GM19099 (cell line): ENCODE results near the gene ATG9B.
A peak's percentile ranks its signal among the peaks of the same experiment; 100 is the strongest.

Experiments used
- POLR2A ChIP-seq: IDR thresholded peaks from 3 replicates; pipeline ENCODE4 v1.6.1; 2011; ENCODE audit warnings: low read depth; ENCODE audit not compliant: insufficient read length; ENCODE audit errors: extremely low read depth

ATG9B gene

DNA sequence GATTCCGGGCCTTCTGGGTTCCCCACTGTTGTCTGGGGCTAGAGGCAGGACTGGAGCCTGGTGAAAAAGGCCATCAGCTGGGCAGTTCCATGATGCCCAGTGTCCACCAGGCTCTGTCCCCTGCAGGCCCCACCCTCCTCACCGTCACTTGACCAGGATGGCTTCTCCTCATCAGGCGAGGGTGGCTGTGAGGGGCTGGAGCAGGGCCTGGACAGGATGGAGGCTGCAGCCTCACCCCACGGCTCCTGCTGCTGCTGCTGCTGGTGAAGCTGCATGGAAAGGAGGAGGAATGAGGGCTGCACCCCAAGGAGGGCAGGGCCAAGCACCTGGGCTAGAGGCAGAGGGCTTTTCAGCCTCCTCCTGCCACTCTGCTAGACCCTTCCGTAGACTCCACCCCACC, 8.3 kb downstream of the ATG9B start:
- TF ChIP-seq POLR2A = no peak

DNA sequence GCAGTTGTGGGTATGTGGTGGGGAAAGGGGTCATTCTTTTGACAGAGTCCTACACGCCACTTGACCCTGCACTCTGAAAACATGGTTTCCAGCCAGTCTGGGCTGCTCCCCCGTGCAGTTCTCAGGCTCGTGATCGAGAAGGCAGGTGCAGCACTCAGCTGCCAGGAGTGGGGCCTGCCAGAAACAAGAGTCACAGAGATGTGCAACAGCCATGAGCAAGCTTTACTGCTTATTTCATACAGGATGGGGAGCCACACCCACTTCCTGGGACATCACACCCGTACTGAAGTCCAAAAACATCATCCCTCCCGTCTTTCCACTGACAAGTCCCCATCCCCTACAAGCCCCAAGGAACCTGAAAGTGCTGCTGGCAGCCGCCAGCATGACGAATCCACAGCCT, 9.3 kb downstream of the ATG9B start:
- TF ChIP-seq POLR2A = no peak

DNA sequence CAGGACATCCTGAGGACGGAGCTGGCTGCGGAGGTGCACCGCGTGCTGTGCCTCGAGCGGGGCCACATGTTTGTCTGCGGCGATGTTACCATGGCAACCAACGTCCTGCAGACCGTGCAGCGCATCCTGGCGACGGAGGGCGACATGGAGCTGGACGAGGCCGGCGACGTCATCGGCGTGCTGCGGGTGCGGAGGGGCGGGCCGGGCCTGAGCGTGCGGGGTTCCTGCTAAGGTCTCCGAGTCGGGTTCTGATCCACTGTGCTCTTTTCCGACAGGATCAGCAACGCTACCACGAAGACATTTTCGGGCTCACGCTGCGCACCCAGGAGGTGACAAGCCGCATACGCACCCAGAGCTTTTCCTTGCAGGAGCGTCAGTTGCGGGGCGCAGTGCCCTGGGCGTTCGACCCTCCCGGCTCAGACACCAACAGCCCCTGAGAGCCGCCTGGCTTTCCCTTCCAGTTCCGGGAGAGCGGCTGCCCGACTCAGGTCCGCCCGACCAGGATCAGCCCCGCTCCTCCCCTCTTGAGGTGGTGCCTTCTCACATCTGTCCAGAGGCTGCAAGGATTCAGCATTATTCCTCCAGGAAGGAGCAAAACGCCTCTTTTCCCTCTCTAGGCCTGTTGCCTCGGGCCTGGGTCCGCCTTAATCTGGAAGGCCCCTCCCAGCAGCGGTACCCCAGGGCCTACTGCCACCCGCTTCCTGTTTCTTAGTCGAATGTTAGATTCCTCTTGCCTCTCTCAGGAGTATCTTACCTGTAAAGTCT, 10.4 kb downstream of the ATG9B start:
- TF ChIP-seq POLR2A = peak; percentile 37

DNA sequence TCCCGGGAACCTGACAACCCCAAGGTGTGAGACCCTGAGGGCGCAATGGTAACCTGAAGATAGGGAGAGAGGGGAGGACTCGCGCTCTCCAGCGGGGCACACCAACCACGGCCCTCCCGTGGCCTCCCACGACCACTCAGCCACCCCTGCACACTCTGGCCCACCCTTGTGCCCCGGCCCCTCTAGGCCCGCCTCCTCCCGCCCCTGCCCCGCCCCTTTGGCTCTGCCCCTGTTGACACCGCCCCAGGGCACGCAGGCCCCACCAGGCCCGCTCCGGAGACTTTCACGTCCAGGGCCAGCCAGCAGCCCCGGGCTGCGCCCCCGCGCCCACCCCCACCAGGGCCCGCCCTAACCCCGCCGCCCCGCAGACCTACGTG, 10.9 kb downstream of the ATG9B start:
- TF ChIP-seq POLR2A = no peak

DNA sequence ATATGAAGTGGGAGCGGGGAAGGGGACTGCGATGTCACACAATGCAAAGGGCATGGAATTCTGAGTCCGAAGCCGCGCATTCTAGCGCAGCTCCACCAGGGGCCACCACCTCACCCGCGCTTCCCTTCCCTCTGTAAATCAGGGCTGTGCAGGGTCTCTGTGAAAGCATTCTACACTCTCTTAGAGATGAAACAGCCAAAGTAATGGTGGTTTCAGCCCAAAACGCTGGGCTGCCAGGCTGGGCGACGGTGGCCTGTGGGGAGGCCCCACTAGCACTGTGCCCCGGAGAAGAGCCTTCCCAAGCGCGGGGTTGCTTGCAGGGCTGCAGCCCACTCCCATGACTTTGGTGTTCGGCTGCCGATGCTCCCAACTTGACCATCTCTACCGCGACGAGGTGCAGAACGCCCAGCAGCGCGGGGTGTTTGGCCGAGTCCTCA, 11.4 kb downstream of the ATG9B start:
- no peak for TF ChIP-seq POLR2A

DNA sequence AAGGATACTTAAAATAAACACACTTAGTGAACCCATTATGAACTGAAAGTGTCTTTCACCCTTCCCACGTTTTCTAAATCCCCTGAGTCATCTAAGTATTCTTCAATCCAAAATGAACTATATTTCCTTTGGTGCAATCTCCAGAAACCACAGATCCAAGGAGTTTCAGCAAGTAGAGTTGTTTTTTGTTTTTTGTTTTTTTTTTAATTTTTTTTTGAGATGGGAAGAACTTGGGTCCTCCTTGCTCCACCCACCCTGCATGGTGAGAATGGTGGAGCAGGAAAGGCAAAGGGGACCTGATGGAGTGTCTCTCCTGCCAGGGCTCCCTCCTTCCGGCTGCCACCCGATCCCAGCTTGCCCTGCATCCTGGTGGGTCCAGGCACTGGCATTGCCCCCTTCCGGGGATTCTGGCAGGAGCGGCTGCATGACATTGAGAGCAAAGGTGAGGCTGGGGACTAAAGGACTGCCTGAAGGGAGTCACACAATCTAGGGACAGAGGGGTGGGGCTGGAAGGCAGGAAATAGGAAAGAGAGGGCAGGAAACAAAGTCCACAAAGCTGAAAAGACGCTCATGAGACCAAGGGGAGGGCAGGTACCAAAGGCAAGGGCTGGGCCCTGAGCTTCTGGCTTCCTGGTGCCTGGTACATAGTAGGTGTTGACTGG, 12.1 kb downstream of the ATG9B start:
- TF ChIP-seq POLR2A = no peak

DNA sequence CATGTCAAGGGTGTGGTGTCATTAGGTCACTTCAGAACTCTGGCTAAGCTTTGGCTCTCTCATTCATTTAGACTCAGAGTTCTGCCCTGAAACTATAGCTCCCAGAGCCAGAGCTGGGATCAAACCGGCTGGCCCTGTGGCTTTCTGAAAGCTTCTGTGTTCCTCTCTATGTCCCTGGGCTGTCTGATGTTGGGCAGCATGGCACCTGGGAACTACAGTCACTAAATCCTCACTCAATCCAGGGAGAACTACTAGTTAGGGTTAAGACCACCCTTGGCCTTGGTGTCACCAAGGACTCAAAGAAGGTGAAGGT, 13.2 kb downstream of the ATG9B start:
- TF ChIP-seq POLR2A = no peak

DNA sequence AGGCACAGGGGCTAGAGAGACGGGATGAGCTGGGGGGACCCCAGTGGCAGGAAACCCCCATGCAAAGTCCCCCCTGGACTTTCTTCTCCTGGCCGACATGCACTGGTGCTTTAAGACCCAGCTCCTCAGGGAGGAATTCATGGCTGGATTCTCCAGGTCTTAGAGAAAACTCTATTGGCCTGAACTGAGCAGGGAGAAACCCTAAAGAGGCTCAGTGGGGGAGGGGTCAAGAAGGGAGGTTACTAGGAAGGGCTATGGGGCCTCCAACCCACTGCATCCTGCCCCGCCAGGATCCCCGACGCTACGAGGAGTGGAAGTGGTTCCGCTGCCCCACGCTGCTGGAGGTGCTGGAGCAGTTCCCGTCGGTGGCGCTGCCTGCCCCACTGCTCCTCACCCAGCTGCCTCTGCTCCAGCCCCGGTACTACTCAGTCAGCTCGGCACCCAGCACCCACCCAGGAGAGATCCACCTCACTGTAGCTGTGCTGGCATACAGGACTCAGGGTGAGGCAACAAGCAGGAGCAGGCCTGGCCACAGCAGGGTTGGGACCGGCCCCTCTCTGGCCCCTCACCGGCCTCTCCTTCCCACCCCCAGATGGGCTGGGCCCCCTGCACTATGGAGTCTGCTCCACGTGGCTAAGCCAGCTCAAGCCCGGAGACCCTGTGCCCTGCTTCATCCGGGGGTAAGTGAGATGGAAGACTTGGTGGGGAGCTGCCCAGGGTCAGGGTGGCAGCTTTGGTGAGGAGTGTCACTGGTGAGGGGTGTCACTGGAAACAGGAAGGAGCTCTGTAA, 13.8 kb downstream of the ATG9B start:
- no peak for TF ChIP-seq POLR2A

DNA sequence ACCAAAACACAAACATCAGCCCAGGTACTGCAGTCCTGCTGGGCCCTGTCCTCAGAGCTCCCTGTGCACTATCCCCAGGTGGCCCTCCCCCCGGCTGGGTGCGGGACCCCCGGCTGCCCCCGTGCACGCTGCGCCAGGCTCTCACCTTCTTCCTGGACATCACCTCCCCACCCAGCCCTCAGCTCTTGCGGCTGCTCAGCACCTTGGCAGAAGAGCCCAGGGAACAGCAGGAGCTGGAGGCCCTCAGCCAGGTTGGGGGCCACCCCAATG, 14.3 kb downstream of the ATG9B start:
- no peak for TF ChIP-seq POLR2A

DNA sequence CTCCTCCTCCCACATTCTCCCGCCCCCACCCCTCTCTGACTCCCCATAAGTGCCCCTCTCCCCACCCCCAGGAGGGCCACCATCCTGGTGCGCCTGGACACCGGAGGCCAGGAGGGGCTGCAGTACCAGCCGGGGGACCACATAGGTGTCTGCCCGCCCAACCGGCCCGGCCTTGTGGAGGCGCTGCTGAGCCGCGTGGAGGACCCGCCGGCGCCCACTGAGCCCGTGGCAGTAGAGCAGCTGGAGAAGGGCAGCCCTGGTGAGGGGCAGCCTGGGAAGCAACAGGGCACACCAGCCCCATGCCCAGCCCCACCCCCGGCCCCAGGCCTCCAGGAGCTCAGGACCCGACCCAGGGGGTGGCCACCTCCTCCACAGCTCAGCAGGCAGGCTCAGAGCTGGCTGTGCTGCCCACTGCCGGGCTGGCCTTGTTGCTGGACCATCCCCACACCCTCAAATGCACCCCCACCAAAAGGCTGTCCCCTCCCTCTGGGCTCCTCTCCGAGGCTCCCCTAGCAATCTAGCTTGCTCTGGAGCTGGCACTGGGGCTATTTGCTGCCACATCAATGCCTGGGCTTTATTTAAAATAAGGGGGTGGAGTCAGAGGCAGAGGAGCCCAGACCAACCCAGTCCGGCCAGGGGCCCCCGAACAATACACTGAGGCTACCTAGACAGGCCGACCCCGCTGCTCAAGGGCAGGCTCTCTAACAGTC, 14.8 kb downstream of the ATG9B start:
- no peak for TF ChIP-seq POLR2A

DNA sequence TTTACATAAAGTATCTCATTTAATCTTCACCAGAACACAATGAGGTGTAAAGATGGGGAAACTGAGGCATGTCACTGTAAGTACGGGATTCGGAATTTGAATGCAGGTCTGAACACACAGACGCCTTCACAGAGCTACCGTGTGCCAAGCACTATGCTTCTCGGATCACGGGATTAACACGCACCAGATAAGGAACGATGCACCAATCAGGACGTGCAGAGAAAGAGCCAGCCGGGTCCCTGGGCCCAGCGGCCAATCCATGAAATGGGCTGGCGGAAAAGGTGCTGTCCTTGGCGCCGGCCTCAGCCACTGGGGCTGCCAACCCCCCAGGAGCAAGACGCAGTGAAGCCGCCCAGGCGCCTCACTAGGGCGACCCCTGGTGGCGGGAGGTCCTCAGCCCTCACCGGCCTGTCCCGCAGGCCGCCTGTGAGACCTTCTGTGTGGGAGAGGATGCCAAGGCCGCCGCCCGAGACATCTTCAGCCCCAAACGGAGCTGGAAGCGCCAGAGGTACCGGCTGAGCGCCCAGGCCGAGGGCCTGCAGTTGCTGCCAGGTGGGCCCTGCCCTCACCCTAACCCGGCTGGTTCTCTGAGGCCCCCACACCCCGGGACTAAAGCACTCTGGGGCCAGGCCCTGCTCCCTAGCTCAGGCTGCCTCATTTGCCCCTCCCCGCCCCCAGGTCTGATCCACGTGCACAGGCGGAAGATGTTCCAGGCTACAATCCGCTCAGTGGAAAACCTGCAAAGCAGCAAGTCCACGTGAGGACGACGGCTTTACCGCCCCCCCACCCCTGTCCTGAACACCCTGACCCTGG, 15.6 kb downstream of the ATG9B start:
- no peak for TF ChIP-seq POLR2A

DNA sequence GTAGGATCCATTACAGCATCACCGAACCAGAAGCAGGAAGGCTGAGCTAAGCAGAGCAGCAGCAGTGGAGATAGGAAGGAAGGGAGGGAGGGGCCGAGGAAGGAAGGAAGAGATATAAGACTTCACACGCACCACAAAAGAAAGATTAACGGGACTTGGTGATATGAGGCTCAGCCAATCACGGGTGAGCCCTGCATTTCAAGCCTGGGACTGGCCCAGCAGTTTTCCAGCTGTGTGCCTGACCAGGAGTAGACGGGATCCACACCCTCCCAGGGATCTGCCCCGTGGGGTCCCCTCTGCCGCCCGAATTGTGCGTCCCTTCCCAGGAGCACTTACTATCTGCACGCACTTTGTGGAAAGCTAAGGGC, 16.2 kb downstream of the ATG9B start:
- TF ChIP-seq POLR2A = no peak

DNA sequence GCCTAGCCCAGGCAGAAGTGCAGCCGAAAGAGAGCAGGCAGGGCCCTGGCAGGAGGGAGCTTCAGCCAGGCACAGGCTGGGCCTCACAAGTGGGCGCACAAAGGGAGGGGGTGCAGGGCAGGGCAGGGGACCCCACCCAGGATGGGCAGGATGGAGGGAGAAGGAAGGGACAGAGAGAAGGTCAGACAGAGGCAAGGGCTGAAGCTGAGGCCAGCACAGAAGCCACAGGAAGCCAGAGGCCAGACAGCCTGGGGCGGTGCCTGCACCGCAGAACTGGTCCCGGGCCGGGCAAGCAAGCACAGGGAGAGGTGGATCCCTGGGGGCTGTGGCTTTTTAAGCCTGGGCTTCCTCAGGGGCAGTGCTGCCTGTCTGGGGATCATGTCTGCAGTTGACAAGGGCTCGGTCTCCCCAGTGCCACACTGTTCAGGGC, 16.8 kb downstream of the ATG9B start:
- TF ChIP-seq POLR2A = no peak

DNA sequence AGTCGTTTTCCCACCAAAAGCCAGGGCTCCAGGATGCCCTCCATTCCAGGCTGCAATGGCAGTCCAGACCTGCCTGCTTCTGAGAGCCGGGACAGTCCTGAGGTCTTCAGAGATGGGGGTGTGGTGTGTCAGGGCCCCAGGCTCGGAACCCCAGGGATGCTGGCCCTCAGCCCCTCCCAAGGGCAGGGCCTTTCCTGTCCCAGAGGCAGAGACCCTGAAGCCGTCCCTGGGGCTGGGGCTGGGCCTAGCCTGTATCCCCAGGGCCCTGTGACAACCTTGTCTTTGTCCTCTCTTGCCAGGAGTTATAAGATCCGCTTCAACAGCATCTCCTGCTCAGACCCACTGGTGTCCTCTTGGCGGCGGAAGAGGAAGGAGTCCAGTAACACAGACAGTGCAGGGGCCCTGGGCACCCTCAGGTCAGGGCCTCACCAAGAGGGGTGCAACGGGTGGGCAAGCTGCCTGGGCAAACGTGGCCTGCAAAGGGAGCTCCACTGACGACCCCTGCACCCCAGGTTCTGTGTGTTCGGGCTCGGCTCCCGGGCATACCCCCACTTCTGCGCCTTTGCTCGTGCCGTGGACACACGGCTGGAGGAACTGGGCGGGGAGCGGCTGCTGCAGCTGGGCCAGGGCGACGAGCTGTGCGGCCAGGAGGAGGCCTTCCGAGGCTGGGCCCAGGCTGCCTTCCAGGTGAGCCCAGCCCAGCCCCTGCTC, 17.5 kb downstream of the ATG9B start:
- no peak for TF ChIP-seq POLR2A

DNA sequence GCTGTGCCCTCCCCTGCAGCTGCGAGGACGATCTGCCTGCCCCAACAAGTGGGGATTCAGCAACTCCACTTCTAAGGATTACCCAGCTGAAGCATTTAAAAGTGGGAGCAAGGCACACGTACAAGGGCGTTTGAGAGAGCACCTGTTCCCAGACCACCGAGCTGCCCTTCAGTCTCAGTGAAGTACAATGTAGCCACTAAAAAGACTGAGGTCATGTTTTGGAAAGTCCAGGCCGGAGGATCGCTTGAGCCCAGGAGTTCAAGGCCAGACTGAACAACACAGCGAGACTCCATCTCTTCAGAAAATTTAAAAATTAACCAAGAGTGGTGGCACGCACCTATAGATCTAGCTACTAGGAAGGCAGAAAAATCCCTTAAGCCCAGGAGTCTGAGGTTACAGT, 18.7 kb downstream of the ATG9B start:
- TF ChIP-seq POLR2A = no peak

DNA sequence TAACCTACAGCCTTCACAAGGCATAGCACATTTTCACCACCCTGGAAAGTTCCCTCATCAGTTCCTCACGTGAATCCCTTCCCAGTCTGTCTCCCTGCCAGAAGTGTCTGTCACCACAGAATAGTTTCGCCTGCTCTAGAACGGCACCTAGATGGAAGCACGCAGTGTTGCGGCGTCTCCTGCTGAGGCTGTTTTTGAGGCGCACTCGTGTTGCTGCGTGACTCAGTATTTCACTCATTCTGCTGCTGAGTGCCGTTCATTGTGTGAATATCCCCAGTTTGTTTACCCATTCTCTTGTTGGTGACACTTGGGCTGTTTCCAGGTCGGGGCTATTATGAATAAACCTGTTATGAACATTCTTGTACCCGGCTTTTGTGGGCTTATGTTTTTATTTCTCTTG, 20.7 kb downstream of the ATG9B start:
- TF ChIP-seq POLR2A = no peak
